GM18499 (cell line): ENCODE results near the gene SLC39A7.

Experiments
- ATAC-seq: cut with Tn5 transposase; IDR thresholded peaks from one replicate; pipeline ENCODE4 v1.9.1; 2021; ENCODE audit warnings: moderate number of reproducible peaks; ENCODE audit not compliant: insufficient read depth, unreplicated experiment

The SLC39A7 gene

GRCh38 chr6:33203443-33204164 is 2.9 kb downstream of the SLC39A7 start:
- no peak for ATAC-seq

GRCh38 chr6:33204165-33204414 is 3.4 kb downstream of the SLC39A7 start:
- ATAC-seq = no peak

- no peak for ATAC-seq
Measured at GRCh38 chr6:33204415-33205190, 3.9 kb downstream of the SLC39A7 start, which contains the start of gene HSD17B8. Gene HSD17B8 (plus strand): TSS chr6:33204655. CDS start chr6:33204669, 14 bp downstream.

- no peak for ATAC-seq
Measured at GRCh38 chr6:33205191-33206026, 4.7 kb downstream of the SLC39A7 start.

GRCh38 chr6:33206027-33206863 is 5.6 kb downstream of the SLC39A7 start:
- ATAC-seq = no peak

GRCh38 chr6:33206864-33207551 is 6.3 kb downstream of the SLC39A7 start:
- no peak for ATAC-seq

- ATAC-seq = no peak
Measured at GRCh38 chr6:33207552-33208090, 7.0 kb downstream of the SLC39A7 start.

- ATAC-seq = no peak
Measured at GRCh38 chr6:33208091-33208967, 7.7 kb downstream of the SLC39A7 start, which contains the start of gene RING1. Gene RING1 (plus strand): TSS chr6:33208500. CDS start chr6:33208823, 323 bp downstream.

GRCh38 chr6:33209856-33210255 is 9.2 kb downstream of the SLC39A7 start:
- no peak for ATAC-seq

GRCh38 chr6:33211136-33211535 is 10.5 kb downstream of the SLC39A7 start:
- ATAC-seq = no peak

GRCh38 chr6:33211666-33212422 is 11.2 kb downstream of the SLC39A7 start:
- no peak for ATAC-seq

GRCh38 chr6:33212857-33213165 is 12.1 kb downstream of the SLC39A7 start:
- no peak for ATAC-seq

- no peak for ATAC-seq
Measured at GRCh38 chr6:33213166-33213988, 12.7 kb downstream of the SLC39A7 start.

- ATAC-seq = no peak
Measured at GRCh38 chr6:33213989-33214335, 13.3 kb downstream of the SLC39A7 start.

GRCh38 chr6:33215271-33216116 is 14.8 kb downstream of the SLC39A7 start:
- no peak for ATAC-seq

GRCh38 chr6:33216117-33216649 is 15.5 kb downstream of the SLC39A7 start:
- no peak for ATAC-seq
